Activated CD8-positive, alpha-beta memory T cell treated with anti-CD3 and anti-CD28 coated beads for 36 hours (primary cell): Measurements from ENCODE around the gene SLC9A9. TPM values are rescaled to one million over a fixed set of nuclear protein-coding genes. Genes with fewer than 3 reads are reported as not detected.

Experiments
- CTCF ChIA-PET: fragments of 350-600 bp; sonication (Branson Sonifier 250); formaldehyde crosslinking; loops from one replicate; lab custom pipeline; 2021; ENCODE audit warnings: antibody characterized with exemption; lab: Charles Lee
- POLR2A ChIA-PET: fragments of 350-600 bp; sonication (Branson Sonifier 250); formaldehyde crosslinking; loops from one replicate; lab custom pipeline; 2021; ENCODE audit warnings: antibody characterized with exemption; lab: Charles Lee
- total RNA-seq, 2 experiments: library from RNA; stranded (reverse); gene quantifications; one replicate each; pipeline ENCODE4 v1.2.3, GENCODE V29; 2021

The SLC9A9 gene
- total RNA-seq, 2 experiments from 2014 or later = 1.0 TPM

DNA sequence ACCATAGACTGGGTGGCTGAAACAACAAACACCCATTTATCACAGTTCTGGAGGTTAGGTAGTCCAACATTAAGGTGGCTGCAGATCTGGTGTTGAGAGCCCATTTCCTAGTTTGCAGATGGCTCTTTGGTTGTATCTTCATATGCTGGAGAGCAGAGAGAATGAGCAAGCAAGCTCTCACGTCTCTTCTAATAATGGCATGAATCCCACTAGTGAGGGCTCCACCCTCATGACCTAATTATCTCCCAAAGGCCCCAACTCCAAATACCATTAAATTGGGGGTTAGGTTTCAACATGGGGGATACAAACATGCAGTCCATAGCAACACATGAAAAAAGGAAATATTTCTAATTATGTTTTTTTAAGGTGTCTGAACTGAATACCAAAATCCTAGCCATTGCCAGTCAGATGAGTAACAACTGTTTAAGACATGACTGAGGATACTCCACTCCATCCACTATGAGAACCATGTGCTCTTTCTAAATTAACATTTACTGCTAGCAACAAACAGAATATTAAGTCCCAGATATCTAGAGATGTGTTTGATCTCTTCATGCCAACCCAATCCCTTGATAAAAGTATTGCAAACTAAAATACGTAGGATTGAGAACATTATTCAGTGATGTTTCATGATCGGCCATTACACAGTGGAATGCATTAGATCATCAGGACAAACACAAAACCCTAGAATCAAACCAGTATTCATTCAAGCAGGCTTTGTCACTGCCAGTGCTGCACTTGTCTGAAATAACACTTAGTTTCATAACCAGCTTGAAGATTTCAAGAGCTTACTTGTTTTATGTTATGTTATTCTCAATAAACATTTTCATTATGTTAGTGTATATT is 340.3 kb downstream of the SLC9A9 start:
- ChIA-PET POLR2A (no interaction called here), CTCF (no interaction called here)

DNA sequence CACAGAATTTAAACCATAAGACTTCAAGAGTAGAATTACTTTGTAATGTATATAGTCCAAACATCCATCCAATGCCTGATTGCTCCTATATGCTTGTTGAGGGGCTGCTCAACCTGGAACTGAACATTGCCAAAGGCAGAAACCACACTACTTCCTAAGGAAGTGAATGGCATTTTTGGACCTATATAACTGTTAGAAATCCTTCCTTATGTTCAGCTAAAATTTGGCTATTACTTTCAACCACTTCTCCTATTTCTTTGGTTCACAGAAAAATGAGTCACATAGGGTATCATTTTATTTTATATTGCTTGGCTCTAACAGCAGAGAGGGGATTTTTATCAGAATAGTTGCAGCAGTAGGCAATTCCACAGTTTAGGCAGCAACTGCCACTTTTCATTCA is 342.1 kb downstream of the SLC9A9 start:
- ChIA-PET CTCF (no interaction called here), POLR2A (no interaction called here)

DNA sequence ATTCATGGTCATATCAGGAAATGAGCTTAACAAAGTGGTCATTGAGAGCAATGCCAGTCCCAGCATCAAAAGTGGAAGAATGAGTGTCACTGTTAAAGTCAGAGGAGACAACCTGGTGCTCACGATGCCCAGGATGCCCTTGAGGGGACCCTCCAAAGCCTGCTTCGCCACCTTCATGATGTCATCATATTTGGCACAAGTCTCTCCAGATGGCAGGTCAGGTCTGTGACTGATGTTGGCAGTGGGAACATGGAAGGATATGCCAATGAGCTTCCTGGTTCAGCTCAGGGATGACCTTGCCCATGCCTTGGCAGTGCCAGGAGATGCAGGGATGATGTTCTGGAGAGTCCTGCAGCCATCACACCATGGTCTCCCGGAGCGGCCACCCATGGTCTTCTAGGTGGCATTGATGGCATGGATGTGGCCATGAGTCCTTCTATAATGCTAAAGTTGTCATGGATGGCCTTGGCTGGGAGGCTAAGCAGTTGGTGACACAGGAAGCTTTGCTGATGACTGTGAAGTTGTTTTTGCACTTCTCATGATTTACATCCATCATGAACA is 344.9 kb downstream of the SLC9A9 start:
- CTCF ChIA-PET = no interaction called here
- POLR2A ChIA-PET = no interaction called here

DNA sequence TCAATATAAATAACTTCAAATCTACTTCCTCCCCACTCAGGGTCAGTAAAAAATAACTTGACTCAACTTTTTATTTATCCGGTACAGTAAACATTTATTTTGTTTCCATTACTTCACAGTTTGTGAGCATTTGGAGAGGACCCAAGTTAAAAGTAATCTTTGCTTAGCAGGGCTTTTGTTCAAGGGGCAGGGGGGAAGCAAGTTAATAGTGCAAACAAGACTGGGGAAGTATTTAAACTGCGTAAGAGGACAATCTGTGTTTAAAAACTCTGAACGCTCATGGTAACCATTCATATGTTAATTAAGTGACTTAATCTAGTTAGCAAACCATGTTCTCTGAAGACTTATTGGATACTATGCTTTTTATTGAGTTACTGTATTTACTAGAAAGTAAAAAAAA is 346.2 kb downstream of the SLC9A9 start:
- ChIA-PET POLR2A (no interaction called here), CTCF (no interaction called here)

DNA sequence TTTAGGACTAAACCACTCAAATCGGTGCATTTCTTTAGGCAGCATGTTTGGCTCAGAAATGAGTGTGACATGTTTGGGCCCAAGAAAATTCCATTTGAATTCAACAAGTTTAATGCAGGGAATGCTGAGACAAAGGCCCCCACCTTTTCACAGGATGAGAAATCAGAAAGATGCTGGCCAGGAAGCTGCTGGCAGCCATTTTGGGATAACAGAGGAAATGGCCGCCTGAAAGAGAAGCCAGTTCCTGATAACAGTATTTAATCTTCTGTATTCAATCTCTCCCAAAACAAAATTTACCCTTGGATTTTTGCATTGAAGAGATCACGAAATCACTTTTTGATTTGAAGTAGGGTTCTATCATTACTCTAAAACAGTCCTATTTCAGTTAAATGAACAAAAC is 350.9 kb downstream of the SLC9A9 start:
- CTCF ChIA-PET = no interaction called here
- POLR2A ChIA-PET = no interaction called here

DNA sequence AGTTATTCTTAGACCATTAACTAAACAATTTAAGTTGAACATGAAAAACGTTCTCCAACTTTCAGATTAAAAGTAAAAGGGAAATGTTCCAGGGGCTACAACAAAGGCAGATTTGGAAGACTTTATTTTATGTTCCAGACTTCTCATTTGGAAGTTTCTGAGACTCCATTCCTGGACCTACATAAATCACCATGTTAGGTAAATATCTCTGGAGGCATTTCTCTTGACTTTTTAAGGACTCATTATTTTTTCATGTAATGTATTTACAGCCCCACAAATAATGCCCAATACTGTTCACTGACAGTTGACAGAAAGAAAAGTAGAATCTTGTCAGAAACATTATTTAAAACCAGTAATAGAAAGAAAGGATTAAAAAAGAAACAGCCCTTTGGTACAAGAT is 352.1 kb downstream of the SLC9A9 start:
- CTCF ChIA-PET = no interaction called here
- POLR2A ChIA-PET = no interaction called here

DNA sequence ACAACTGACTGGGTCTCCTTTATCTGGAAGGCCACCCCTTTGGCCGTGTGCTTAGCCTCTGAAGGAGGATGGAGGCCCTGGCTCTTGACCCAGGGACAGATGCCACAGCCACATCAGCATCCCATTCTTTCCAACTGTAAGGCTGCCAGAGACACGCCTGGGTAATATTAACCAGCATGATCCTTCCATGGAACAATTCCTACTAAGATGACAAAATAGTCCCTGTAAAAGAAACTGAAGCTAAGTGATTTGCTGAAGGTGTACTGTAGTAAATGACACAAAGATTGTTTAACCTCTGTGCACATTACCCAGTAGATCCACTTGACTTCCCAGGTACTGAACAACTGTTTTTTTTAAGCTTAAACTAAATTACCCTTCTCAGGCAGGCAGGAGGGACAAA is 352.7 kb downstream of the SLC9A9 start:
- POLR2A ChIA-PET = no interaction called here
- CTCF ChIA-PET = no interaction called here

DNA sequence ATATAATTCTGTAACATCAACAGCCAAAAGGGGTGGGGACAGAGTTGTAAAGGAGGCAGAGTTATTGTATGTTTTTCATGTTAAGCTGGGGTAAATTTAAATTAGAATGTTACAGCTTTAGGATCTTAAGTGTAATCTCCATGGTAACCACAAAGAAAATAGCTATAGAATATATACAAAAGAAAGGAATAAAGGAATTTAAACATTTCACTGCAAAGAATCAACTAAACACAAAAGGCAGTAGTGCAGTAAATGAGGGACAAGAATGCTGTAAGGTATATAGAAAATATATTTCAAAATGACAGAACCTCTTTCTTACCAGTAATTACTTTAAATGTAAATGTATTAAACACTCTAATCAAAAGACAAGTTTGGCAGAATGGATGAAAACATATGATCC is 361.7 kb downstream of the SLC9A9 start:
- CTCF ChIA-PET = no interaction called here
- POLR2A ChIA-PET = no interaction called here

DNA sequence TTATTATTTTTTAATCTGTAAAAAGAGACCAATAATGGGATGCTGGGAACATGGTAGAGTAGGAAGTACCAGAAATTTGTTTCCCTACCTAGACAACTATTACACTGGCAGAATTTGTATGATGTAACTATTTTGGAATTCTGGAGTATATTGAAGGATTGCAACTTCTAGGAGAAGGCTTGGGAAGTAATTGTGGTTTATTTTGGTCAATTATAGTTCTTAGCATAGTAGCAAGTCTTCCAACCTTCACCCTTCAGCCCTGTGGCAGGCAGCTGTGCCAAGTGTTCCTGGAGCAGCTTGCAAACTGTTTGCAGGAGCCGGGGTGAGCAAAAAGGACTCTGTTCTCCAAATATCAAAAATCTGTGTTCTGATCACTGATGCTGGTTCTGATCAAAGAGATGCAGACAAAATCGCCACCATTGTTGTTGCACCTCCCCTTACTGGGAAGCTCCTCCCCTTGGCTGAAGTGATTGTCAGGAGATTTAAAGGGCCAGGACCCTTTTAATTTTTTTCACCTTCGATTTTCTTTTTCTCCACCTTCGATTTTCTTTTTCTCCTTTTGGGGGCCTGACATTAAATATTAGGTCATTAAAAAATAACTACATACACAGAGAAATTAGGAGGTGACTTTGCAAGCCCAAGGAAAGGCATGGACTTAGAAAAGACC is 363.3 kb downstream of the SLC9A9 start:
- ChIA-PET CTCF (no interaction called here), POLR2A (no interaction called here)

DNA sequence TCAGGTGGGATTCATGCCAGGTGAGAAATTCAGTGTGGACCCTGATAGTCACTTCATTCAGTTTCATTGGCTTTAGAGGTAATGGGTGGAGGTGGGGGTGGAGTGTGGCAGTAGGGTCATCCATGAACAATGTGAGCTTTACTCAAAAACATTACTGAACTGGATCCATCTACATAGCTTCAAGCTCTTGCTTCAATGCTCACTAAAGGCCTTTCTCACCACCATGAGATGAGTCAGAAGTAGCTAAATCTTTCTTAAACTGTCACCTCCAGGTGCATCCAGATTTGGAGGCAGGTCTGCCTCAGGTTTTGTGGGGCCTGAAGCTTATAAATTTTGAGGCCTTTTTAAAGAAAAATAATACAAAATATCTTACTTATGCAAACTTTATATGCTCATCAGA is 365.1 kb downstream of the SLC9A9 start:
- ChIA-PET CTCF (no interaction called here), POLR2A (no interaction called here)

DNA sequence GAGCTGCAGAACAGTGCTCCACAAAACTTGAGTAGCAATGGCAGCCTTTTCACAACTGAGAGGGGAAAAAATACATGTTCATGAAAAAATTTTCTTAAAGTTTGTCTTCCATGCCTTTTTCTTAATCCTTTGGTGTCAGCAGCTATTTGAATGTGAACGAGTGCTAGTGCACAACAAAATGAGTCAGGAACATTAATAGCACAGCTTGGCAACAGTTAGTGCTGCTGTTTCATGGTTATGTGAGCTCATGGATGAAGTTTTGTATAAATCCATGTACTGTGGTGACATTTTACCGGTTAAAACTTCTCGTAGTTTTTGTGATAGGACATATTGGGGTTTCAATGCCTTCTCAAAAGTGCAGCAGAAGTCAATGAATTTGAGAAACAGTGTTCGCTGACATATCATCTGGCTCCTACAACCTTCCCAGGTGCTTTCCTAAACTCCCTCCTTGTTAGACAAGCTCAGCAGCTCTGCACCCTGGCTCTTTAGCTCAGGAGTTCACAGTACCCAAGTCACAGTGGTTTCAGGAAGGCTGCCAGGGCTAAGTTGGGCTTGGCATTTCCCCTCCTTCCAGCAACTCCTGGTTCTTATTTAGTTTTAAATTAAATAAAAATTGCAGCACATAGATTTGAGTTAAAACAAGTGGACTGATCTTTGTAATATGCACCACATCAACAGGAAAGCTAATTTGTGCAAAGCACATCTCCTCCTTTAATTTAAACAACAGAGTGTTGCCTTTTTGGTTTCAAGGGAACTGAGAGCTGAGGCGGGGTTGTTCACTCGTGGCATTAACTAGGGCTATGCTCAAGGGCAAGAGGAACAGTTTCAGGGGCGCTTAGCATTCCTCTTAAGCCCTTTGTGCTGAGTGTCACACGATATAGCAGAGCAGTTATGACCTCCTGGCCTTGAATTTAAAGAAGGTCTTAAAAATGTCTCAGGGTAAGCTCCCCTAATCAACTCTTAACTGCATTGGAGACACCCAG is 365.9 kb downstream of the SLC9A9 start:
- ChIA-PET CTCF (no interaction called here), POLR2A (no interaction called here)

DNA sequence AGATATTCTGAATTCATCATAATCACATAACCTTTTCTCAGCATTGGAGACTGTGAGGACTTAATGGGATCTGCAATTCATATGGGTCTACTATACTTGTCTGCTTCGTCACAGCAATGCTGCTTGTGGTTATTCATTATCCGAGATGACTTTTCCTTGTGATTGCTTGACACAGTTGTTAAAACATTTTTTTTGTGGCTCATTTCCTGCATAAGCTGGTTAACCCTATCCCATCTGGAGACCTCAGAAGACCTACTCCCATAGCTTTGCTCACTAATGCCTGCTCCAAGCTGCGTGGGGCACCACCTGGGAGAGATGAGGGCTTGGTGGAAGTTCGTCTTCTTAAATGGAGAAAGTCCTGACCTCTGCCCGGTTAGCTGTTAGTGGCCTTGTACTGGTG is 367.9 kb downstream of the SLC9A9 start:
- POLR2A ChIA-PET = no interaction called here
- CTCF ChIA-PET = no interaction called here

DNA sequence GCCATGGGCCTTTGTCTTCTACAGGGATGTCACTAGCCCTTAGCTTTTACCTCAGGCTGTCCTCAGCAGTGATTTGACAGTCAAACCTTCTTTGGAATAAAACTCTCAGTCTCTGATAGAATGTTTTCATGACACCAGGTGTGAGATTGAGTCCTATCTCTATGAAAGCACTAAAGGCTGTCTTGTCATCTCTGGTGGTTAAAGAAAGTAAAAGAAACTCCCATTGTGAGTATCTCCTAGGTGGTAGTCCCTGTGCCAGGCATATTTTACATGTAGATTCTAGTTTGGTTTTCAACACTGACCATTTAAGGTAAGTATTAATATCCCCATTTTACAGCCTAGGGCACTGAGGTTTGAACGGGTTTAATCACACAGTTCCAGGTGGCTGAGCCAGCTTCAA is 368.5 kb downstream of the SLC9A9 start:
- ChIA-PET CTCF (no interaction called here), POLR2A (no interaction called here)

DNA sequence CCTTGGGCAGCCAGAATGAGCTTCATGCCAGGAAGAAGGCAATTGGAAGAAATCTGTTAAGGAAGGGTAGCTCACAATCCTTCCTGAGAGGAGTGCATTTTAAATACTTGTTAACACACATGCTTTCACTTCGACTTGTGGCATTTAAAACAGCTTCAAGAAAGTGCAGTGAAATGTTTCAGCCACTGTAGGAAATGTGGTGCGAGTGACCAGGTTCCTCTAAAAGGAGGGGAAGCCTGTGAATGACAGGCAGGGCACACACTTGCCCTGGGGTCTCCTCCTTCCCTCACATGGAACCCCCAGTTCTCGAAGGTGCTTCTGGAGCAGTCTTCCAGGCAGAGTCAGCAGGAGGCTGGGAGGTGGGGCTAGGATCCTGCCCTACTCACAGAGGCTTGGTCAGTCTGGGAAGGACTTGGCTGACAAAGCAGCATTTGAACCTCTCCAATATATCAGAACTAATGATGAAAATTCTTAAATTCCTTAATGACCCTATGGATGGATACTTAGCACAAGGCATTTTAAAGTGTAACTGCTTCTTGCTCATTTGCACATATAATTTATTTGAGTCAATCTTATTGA is 370.1 kb downstream of the SLC9A9 start:
- ChIA-PET POLR2A (no interaction called here), CTCF (no interaction called here)

DNA sequence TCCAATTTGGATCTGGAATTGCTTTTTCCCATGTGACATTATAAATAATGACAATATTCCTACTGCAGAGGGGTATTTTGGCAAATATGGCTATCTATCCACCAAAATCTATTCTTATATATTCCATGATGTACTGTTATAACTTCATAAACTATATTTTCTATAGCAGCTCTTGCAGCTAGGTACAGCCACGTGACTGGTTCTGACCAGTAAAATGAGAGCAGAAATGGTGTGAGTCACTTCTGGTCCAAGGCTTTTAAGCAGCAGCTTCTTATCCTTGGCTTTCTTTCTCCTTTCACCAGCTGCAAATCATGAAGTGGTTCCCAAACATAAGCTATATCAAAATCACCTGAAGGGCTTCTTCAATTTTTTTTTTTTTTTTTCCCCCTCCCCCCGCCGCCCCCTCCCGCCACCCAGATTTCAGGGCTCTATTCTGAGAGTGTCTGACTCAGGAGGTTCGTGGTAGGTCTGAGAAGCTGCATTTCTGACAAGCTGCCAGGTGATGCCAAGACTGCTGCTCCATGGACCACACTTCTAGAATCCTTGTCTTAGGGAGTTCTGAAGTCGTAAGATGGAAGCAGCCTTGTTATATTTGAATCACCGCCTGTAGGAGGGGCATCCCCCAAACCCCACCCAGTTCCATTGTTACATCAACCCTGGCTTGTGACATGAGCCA is 371.2 kb downstream of the SLC9A9 start:
- ChIA-PET POLR2A (no interaction called here), CTCF (interaction anchor here (1.1 kb wide), 1 partner anchor 13 kb away, joined by 3 read pairs; no protein-coding TSS in a partner anchor)

DNA sequence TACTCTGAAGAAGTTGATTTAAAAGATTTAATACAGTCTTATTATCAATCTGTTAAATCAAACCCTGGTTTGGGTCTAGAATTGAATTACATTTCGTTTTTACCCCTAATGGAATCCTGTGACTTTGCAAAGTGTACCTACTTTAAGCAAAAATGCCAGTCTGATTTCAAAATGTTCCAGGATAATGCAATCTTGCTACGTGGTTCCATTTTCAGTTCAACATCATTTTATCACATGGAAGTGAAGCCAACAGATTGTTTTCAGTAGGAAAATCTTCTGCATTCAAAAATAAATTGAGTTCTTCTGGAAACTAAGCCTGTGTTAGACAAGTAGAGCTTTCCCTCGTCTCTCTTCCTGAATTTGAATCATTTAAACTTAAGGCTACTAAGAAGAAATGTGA is 372.3 kb downstream of the SLC9A9 start:
- ChIA-PET POLR2A (no interaction called here), CTCF (no interaction called here)

DNA sequence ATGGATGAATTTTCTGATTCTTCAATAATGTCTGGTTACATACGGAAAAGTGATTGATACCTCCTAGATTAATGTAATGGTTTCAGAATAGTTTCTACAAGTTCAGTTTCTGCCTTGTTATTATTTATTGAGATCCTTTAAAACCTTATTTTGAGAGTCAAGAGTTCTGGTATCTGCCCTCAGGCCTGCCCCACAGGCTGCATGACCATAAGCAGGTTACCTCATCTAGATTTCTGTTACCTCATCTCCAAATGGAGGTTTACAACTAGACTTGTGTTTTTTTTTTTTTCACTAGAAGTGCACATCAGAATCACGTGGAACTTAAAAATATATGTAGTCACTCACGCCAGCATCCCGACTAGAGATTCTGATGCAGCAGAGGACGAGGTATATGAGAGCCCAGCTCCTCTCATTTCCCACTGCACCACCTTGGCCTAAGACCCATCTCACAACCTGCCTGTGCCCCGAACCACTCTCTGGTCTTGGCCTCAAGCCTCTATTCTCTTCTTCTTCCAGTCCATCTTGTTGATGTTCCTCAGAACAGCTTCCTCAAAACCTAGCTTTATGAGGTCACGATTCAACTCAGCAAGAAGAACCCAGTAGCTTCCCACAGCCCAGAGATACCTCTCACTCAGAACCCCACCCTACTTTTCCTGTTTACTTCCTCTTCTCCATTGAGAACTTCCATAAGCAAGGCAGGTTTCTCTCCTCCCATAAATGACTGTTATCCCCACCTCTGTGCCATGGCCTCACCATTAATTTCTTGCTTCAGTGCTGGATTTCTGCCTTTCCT is 375.3 kb downstream of the SLC9A9 start:
- POLR2A ChIA-PET = no interaction called here
- CTCF ChIA-PET = no interaction called here

DNA sequence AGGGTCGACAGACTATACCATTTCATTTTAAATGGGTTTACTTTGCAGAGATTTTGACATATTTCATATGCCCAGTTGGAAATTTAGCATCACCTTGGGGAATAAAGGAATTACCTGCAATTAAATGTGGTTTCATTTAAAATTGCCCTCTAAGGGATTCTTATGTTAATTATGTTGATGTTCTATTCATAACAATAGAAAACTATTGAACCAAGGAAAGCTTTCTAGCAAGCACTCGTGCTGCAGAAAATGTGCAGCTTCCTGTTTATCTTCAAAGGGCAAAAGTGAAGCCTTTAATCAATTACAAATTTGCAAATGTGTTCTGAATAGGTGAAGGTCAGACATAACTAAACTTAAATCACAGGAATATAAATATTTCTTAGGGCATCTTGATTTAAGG is 376.6 kb downstream of the SLC9A9 start:
- ChIA-PET POLR2A (no interaction called here), CTCF (no interaction called here)
